H1 (cell line): ENCODE measurements around the gene NEURL1. TPM values are rescaled to one million over a fixed set of nuclear protein-coding genes. Genes with fewer than 3 reads are reported as not detected.

Source experiments
- CTCF ChIA-PET: fragments of 300-600 bp; sonication (Branson Sonifier 250); formaldehyde crosslinking; loops from one replicate; lab custom pipeline; 2021; ENCODE audit not compliant: partially characterized antibody; lab: Charles Lee
- POLR2A ChIA-PET: fragments of 300-600 bp; sonication (Branson Sonifier 250); formaldehyde crosslinking; loops from one replicate; lab custom pipeline; 2021; ENCODE audit warnings: inconsistent platforms; ENCODE audit not compliant: partially characterized antibody; lab: Charles Lee
- DNase-seq, 2 experiments: peaks; one replicate each; pipeline versions ENCODE4 v3.0.0 to v3.0.0-alpha.2; 2010 to 2022; ENCODE audit warnings: low spot score in 2 of 2, low read depth in 1 of 2, mixed read lengths in 1 of 2
- FAIRE-seq: peaks from 2 replicates; lab custom pipeline; 2011; peaks lifted over from hg19 to GRCh38; lab: Jason Lieb, UNC
- H2AFZ ChIP-seq: 2 replicates; pipeline ENCODE4 v1.8.1; 2012; ENCODE audit warnings: low read length, inconsistent platforms
- H2AK5ac ChIP-seq: 2 replicates; pipeline ENCODE4 v1.6.1; 2013; ENCODE audit warnings: low read depth, low read length
- H2BK120ac ChIP-seq: replicated peaks from 2 replicates; pipeline ENCODE3; 2013; ENCODE audit warnings: low read depth, low read length, inconsistent platforms
- H2BK12ac ChIP-seq: 2 replicates; pipeline ENCODE4 v1.6.1; 2013; ENCODE audit warnings: low read depth, low read length
- H2BK15ac ChIP-seq: 2 replicates; pipeline ENCODE4 v1.6.1; 2013; ENCODE audit warnings: low read length
- H2BK20ac ChIP-seq: 2 replicates; pipeline ENCODE4 v1.6.1; 2013; ENCODE audit warnings: low read length
- H2BK5ac ChIP-seq: 2 replicates; pipeline ENCODE4 v1.6.1; 2013; ENCODE audit warnings: low read depth, low read length
- H3K14ac ChIP-seq: 2 replicates; pipeline ENCODE4 v1.6.1; 2013; ENCODE audit warnings: inconsistent platforms; ENCODE audit not compliant: insufficient read length
- H3K18ac ChIP-seq: 2 replicates; pipeline ENCODE4 v1.6.1; 2013; ENCODE audit warnings: low read length; ENCODE audit errors: extremely low read depth
- H3K23ac ChIP-seq: 2 replicates; pipeline ENCODE4 v1.6.1; 2013; ENCODE audit warnings: inconsistent platforms; ENCODE audit not compliant: insufficient read length
- H3K23me2 ChIP-seq: 2 replicates; pipeline ENCODE4 v1.6.1; 2013; ENCODE audit warnings: low read depth, low read length
- H3K27ac ChIP-seq: 2 replicates; pipeline ENCODE4 v1.6.1; 2011; ENCODE audit warnings: low read depth, low read length, inconsistent platforms
- H3K27me3 ChIP-seq, 4 experiments: replicated peaks in 1 of 4; 1 replicate in 1 of 4; 2 replicates in 3 of 4; pipeline versions ENCODE4 v1.6.1 to v1.8.1; 2011 to 2013; ENCODE audit warnings: low read length in 3 of 4, mild to moderate bottlenecking in 3 of 4, inconsistent platforms in 2 of 4, mixed read lengths in 2 of 4, moderate library complexity in 1 of 4; ENCODE audit not compliant: control insufficient read depth in 3 of 4, insufficient read depth in 3 of 4; ENCODE audit errors: extremely low read depth in 1 of 4
- H3K36me3 ChIP-seq, 4 experiments: 2 replicates each; pipeline versions ENCODE4 v1.6.1 to v1.8.1; 2011 to 2013; ENCODE audit warnings: mild to moderate bottlenecking in 4 of 4, low read length in 3 of 4, moderate library complexity in 2 of 4, control low read depth in 1 of 4, inconsistent platforms in 1 of 4; ENCODE audit not compliant: insufficient read depth in 4 of 4, control insufficient read depth in 2 of 4
- H3K4ac ChIP-seq: replicated peaks from 2 replicates; pipeline ENCODE3; 2013; ENCODE audit warnings: low read length, low read depth, mixed read lengths, inconsistent platforms; ENCODE audit not compliant: insufficient read length
- H3K4me1 ChIP-seq, 4 experiments: replicated peaks in 1 of 4; 1 replicate in 1 of 4; 2 replicates in 3 of 4; pipeline versions ENCODE4 v1.6.1 to v1.8.1; 2011 to 2013; ENCODE audit warnings: low read length in 3 of 4, inconsistent platforms in 2 of 4, mixed read lengths in 1 of 4; ENCODE audit not compliant: insufficient read depth in 4 of 4, control insufficient read depth in 3 of 4
- H3K4me2 ChIP-seq, 2 experiments: 2 replicates each; pipeline versions ENCODE4 v1.6.1 to v1.8.1; 2011 to 2013; ENCODE audit warnings: low read depth in 2 of 2, low read length in 2 of 2, control low read depth in 1 of 2, inconsistent platforms in 1 of 2, mild to moderate bottlenecking in 1 of 2; ENCODE audit not compliant: insufficient read depth in 1 of 2
- H3K4me3 ChIP-seq, 4 experiments: fragments of 200-600, 300-600 bp in 1 of 4; sonication (generic), shearing (Covaris generic), sonication (Bioruptor Twin) in 1 of 4; 2 replicates each; pipeline versions ENCODE4 v1.5.1 to v1.8.1; 2011 to 2016; ENCODE audit warnings: low read length in 4 of 4, low read depth in 3 of 4, control low read depth in 2 of 4, inconsistent platforms in 2 of 4, mild to moderate bottlenecking in 2 of 4, mixed read lengths in 1 of 4, moderate library complexity in 1 of 4; ENCODE audit not compliant: insufficient read depth in 2 of 4; ENCODE audit errors: extremely low read depth in 1 of 4
- H3K56ac ChIP-seq: replicated peaks from 2 replicates; pipeline ENCODE3; 2013; ENCODE audit warnings: low read depth, mild to moderate bottlenecking, mixed read lengths, low read length, inconsistent platforms; ENCODE audit not compliant: insufficient read length
- H3K79me1 ChIP-seq: 2 replicates; pipeline ENCODE4 v1.6.1; 2013; ENCODE audit warnings: low read depth, low read length, control low read depth
- H3K79me2 ChIP-seq, 2 experiments: 2 replicates each; pipeline versions ENCODE4 v1.6.1 to v1.8.1; 2012 to 2013; ENCODE audit warnings: low read length in 2 of 2, mild to moderate bottlenecking in 2 of 2, inconsistent platforms in 1 of 2; ENCODE audit not compliant: insufficient read depth in 2 of 2, control insufficient read depth in 1 of 2
- H3K9ac ChIP-seq, 4 experiments: replicated peaks in 1 of 4; 1 replicate in 1 of 4; 2 replicates in 3 of 4; pipeline versions ENCODE4 v1.6.1 to v1.8.1; 2011 to 2013; ENCODE audit warnings: low read depth in 3 of 4, low read length in 3 of 4, control low read depth in 2 of 4, mild to moderate bottlenecking in 2 of 4, moderate library complexity in 2 of 4, inconsistent platforms in 1 of 4; ENCODE audit errors: extremely low read depth in 1 of 4
- H3K9me3 ChIP-seq, 2 experiments: 2 replicates each; pipeline versions ENCODE4 v1.6.1 to v1.8.1; 2012 to 2013; ENCODE audit warnings: mild to moderate bottlenecking in 2 of 2, moderate library complexity in 2 of 2, control low read depth in 1 of 2, inconsistent platforms in 1 of 2, low read depth in 1 of 2, low read length in 1 of 2, mixed read lengths in 1 of 2; ENCODE audit not compliant: insufficient read depth in 2 of 2
- H4K20me1 ChIP-seq, 2 experiments: replicated peaks in 1 of 2; 2 replicates each; pipeline versions ENCODE3 to v1.8.1; 2011 to 2013; ENCODE audit warnings: inconsistent platforms in 2 of 2, low read length in 2 of 2, mild to moderate bottlenecking in 1 of 2; ENCODE audit not compliant: insufficient read depth in 2 of 2, control insufficient read depth in 1 of 2
- H4K5ac ChIP-seq: 2 replicates; pipeline ENCODE4 v1.6.1; 2013; ENCODE audit warnings: low read length, low read depth, mixed read lengths, inconsistent platforms; ENCODE audit not compliant: insufficient read length
- H4K8ac ChIP-seq: 2 replicates; pipeline ENCODE4 v1.8.0; 2013; ENCODE audit warnings: mild to moderate bottlenecking, moderate library complexity, low read length, inconsistent platforms; ENCODE audit not compliant: insufficient read depth; ENCODE audit errors: extremely low read depth
- H4K91ac ChIP-seq: replicated peaks from 2 replicates; pipeline ENCODE3; 2013; ENCODE audit warnings: low read length, mixed read lengths, inconsistent platforms; ENCODE audit not compliant: insufficient read length
- BCL11A ChIP-seq, 2 experiments: IDR thresholded peaks; one replicate each; pipeline ENCODE4 v1.6.1; 2011; ENCODE audit warnings: low read depth in 2 of 2, low read length in 2 of 2, mild to moderate bottlenecking in 2 of 2
- WGBS, 2 experiments: shearing (Covaris generic) in 1 of 2; methylation state at CpG; one replicate each; pipeline versions ENCODE4 v1.1.6 to v1.1.7; 2013 to 2015; ENCODE audit warnings: low lambda C conversion rate in 2 of 2, mixed read lengths in 2 of 2, inconsistent platforms in 1 of 2, low coverage in 1 of 2, missing lambda C conversion rate in 1 of 2; ENCODE audit not compliant: insufficient replicate concordance in 2 of 2, insufficient coverage in 1 of 2, insufficient read length in 1 of 2; ENCODE audit errors: extremely low coverage in 1 of 2, missing lambda C conversion rate in 1 of 2; 5-methylcytosine and 5-hydroxymethylcytosine counted together
- polyA plus RNA-seq, 7 experiments: library from polyadenylated mRNA; depleted of rRNA in 3 of 7; stranded (reverse) in 5 of 7; unstranded in 2 of 7; fragments of >200 nt in 5 of 7; fragments of 200-250 nt in 2 of 7; gene quantifications; 1 replicate in 5 of 7; 2 replicates in 1 of 7; 4 replicates in 1 of 7; pipeline versions ENCODE4 v1.2.1 to v1.2.3, GENCODE V29; 2011 to 2013; ENCODE audit warnings: missing spikeins in 2 of 7, mixed read lengths in 2 of 7
- total RNA-seq: library from RNA; stranded (reverse); fragmentation: NEBNext Ultra II Directional; extraction: Animal tissue kit (Norgen Biotek cat#: 25700); gene quantifications from 2 replicates; pipeline ENCODE4 v1.2.1, GENCODE V29; 2021

The NEURL1 gene
- total and polyA plus RNA-seq, 2 of the 8 experiments (the other 6 are each of a cell fraction or from before 2014, with no cell fraction given), result 0.54 to 0.58 TPM

- no peak overlapping the region for H3K9ac ChIP-seq
- no peak overlapping the region for H2BK120ac ChIP-seq
- no peak overlapping the region for H2BK20ac ChIP-seq
- DNase-seq (no peak), FAIRE-seq (no peak)
- no peak overlapping the region for H2BK12ac ChIP-seq
- no peak overlapping the region for H2AK5ac ChIP-seq
- no peak for TF ChIP-seq BCL11A (IDR thresholded peaks at IDR 0.05; ENCODE audit: low read depth in 2 of 2, low read length in 2 of 2)
- H3K4me2 ChIP-seq, result no peak overlapping the region
- H3K14ac ChIP-seq, result no peak overlapping the region
- H4K8ac ChIP-seq, result no peak overlapping the region
- H3K56ac ChIP-seq, result no peak overlapping the region
- H3K4me3 ChIP-seq, result no peak overlapping the region
- no peak overlapping the region for H3K4ac ChIP-seq
- H2BK5ac ChIP-seq, result no peak overlapping the region
- H3K79me1 ChIP-seq, result no peaks in the 10 kb centered on the region
- no peak overlapping the region for H2BK15ac ChIP-seq
- H3K36me3 ChIP-seq, result no peaks in the 10 kb centered on the region; a peak in 1 of 8 replicates
- H3K23ac ChIP-seq, result no peak overlapping the region
- ChIA-PET CTCF (interaction anchor here (1.0 to 10.9 kb wide), 19 partner anchors 10 to 242 kb away, joined by 3 to 91 read pairs (median 5); partner anchors contain the start of gene SH3PXD2A), POLR2A (interaction anchor here (1.6 to 2.3 kb wide), 2 partner anchors 12 to 48 kb away, joined by 4 to 6 read pairs; no protein-coding TSS in a partner anchor)
- H3K4me1 ChIP-seq, result no peaks in the 10 kb centered on the region
- no peaks in the 10 kb centered on the region; a peak in 1 of 7 replicates for H3K27me3 ChIP-seq
- H4K20me1 ChIP-seq, result no peaks in the 10 kb centered on the region
- H2AFZ ChIP-seq, result no peak overlapping the region
- H3K18ac ChIP-seq, result no peak overlapping the region
- H4K91ac ChIP-seq, result no peak overlapping the region
- H3K27ac ChIP-seq, result no peak overlapping the region
- H3K9me3 ChIP-seq, result no peaks in the 10 kb centered on the region
- H3K79me2 ChIP-seq, result no peaks in the 10 kb centered on the region
- no peak overlapping the region for H4K5ac ChIP-seq
- 88% methylated on average over 17 of the region's 17 CpGs; no CpG with 5 or more reads in 1 of the 2 experiments for WGBS, 2 experiments
- peaks cover 2% of the 10 kb centered on the region; the same call in 1 of the 2 replicates for H3K23me2 ChIP-seq
Measured at GRCh38 chr10:103612462-103613365, 119.2 kb downstream of the NEURL1 start.
